ENCODE data around the gene CCNA2. TPM values are rescaled to one million over a fixed set of nuclear protein-coding genes. Genes with fewer than 3 reads are reported as not detected.

CCNA2 gene
- polyA plus RNA-seq, 2 of the 4 experiments (the other 2 are of a cell fraction), result 34.9 to 51.0 TPM

DNA sequence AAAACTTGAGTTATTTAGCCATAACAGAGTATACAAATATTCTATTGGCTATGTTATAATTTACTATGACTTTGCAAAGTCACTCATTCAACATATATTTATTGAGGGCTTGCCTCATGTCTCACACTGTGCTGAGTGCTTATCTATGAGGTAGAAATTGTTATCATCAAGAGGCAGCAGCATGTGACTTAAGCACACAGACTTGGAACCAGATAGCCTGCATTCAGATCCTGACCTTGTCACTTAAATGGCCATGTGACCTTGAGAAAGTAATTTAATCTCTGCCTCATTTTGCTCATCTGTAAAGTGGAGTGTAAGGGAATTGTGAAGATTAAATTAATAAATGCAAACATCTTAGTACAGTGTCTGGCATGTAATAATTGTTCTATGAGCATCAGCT, 32.7 kb downstream of the CCNA2 start:
- FAIRE-seq, result no peak
- no peak overlapping the region for H3K4me2 ChIP-seq
- CTCF ChIA-PET, result no interaction called here

DNA sequence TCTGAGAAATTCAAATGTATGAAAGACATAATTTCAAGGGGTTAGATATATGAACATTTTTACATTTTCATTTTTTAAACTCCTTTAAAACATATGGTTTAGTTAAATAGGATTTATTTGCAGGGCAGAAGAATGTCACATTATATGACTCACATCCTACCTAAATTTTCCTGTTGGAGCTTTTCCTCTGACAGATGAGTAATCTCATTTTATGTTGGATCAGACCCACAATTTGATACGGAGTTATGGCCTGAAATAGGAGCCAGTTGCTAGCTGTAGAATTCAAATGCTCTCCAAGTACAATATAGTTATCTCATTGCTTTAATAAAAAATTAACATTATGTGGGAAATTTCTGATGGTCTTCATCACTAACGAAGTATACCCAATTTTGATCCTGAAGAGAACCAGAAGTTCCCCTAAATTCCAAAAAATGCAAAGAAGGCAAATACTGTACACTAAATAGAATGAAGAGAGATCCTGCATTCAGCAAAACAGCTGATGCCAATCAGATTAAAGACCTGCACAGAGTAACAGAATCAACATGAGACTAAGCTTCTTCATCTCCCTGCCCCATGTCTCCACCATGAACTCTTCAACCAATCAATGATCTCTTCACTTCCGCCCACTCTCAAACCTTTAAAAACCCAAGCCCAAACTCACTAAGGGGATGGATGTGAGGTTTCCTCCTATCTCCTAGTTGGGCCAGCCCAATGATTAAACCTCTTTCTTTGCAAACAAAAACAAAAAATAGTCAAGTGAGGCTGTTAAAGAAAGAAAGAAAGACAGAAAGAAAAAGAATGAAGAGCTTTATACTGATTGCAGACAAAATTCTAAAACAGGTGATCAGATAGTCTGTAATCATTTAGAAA, 33.5 kb downstream of the CCNA2 start:
- ATAC-seq (no peak), DNase-seq (ENCODE audit: low read depth in 1 of 2, low spot score in 1 of 2) (no peak), FAIRE-seq (no peak)
- ChIA-PET POLR2A (interaction anchor here (0.8 to 2.0 kb wide), 3 partner anchors 10 to 33 kb away, joined by 3 to 7 read pairs (median 3); partner anchors contain the start of genes CCNA2 and EXOSC9), CTCF (no interaction called here)
- Histone ChIP-seq H3K27ac (peak overlapping the region in 1 of 2 experiments; percentile 53; a peak in 2 of 6 replicates), H3K4me3 (no peak overlapping the region), H3K4me2 (peak overlapping the region; percentile 16; the same call in 1 of the 3 replicates), H3K4me1 (peaks cover 29% of the 10 kb centered on the region), H3K9me3 (no peaks in the 10 kb centered on the region)
- no peak for TF ChIP-seq FOSL2 (IDR thresholded peaks at IDR 0.05)
- 0 out of 2 replicates have a peak, but pooled peaks have one; percentile 39 for TF ChIP-seq FOSL2 (CRISPR knock-in tag; IDR thresholded peaks at IDR 0.05)
- no peak for TF ChIP-seq MAFK (IDR thresholded peaks at IDR 0.05; ENCODE audit: partially characterized antibody)
- no peak for TF ChIP-seq GATA3 (IDR thresholded peaks at IDR 0.05; ENCODE audit: borderline replicate concordance)
- no peak for TF ChIP-seq EP300 (IDR thresholded peaks at IDR 0.05)
- TF ChIP-seq RCOR1 (IDR thresholded peaks at IDR 0.05; ENCODE audit: low read depth, low read length), result no peak
- 40% methylated on average over 3 of the region's 3 CpGs for WGBS (ENCODE audit: missing lambda C conversion rate)

More for the DNA sequence above, 32.7 kb downstream of the CCNA2 start:
- no peak for ATAC-seq
- Histone ChIP-seq H3K4me1 (peaks cover 21% of the 10 kb centered on the region), H3K4me3 (no peak overlapping the region), H3K27ac (no peak overlapping the region), H3K9me3 (no peaks in the 10 kb centered on the region)
- TF ChIP-seq CHD2 (IDR thresholded peaks at IDR 0.05; ENCODE audit: low read length, partially characterized antibody) (no peak), HOXB13 (CRISPR knock-in tag; IDR thresholded peaks at IDR 0.05; ENCODE audit: low read depth) (no peak), RCOR1 (IDR thresholded peaks at IDR 0.05; ENCODE audit: low read depth, low read length) (no peak), FOSL2 (IDR thresholded peaks at IDR 0.05) (no peak), FOSL2 (CRISPR knock-in tag; IDR thresholded peaks at IDR 0.05) (no peak), TFCP2L1 (CRISPR knock-in tag; IDR thresholded peaks at IDR 0.05) (no peak), HOXA7 (CRISPR knock-in tag; IDR thresholded peaks at IDR 0.05) (no peak), SMC3 (IDR thresholded peaks at IDR 0.05) (no peak), HDAC2 (IDR thresholded peaks at IDR 0.05) (no peak), CEBPB (IDR thresholded peaks at IDR 0.05) (no peak), NR3C1 (IDR thresholded peaks at IDR 0.05) (no peak), ZC3H11A (IDR thresholded peaks at IDR 0.05) (no peak), SREBF2 (IDR thresholded peaks at IDR 0.05) (no peak), RFX5 (IDR thresholded peaks at IDR 0.05) (no peak), CBX2 (IDR thresholded peaks at IDR 0.05; ENCODE audit: borderline replicate concordance, low read depth) (no peak), MAFK (IDR thresholded peaks at IDR 0.05; ENCODE audit: partially characterized antibody) (no peak)
- TF ChIP-seq, protein P1, sequence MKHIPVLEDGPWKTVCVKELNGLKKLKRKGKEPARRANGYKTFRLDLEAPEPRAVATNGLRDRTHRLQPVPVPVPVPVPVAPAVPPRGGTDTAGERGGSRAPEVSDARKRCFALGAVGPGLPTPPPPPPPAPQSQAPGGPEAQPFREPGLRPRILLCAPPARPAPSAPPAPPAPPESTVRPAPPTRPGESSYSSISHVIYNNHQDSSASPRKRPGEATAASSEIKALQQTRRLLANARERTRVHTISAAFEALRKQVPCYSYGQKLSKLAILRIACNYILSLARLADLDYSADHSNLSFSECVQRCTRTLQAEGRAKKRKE (CRISPR knock-in tag; IDR thresholded peaks at IDR 0.05; ENCODE audit: low read depth), result no peak
- TF ChIP-seq, protein P2, sequence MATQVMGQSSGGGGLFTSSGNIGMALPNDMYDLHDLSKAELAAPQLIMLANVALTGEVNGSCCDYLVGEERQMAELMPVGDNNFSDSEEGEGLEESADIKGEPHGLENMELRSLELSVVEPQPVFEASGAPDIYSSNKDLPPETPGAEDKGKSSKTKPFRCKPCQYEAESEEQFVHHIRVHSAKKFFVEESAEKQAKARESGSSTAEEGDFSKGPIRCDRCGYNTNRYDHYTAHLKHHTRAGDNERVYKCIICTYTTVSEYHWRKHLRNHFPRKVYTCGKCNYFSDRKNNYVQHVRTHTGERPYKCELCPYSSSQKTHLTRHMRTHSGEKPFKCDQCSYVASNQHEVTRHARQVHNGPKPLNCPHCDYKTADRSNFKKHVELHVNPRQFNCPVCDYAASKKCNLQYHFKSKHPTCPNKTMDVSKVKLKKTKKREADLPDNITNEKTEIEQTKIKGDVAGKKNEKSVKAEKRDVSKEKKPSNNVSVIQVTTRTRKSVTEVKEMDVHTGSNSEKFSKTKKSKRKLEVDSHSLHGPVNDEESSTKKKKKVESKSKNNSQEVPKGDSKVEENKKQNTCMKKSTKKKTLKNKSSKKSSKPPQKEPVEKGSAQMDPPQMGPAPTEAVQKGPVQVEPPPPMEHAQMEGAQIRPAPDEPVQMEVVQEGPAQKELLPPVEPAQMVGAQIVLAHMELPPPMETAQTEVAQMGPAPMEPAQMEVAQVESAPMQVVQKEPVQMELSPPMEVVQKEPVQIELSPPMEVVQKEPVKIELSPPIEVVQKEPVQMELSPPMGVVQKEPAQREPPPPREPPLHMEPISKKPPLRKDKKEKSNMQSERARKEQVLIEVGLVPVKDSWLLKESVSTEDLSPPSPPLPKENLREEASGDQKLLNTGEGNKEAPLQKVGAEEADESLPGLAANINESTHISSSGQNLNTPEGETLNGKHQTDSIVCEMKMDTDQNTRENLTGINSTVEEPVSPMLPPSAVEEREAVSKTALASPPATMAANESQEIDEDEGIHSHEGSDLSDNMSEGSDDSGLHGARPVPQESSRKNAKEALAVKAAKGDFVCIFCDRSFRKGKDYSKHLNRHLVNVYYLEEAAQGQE (IDR thresholded peaks at IDR 0.05), result no peak
- TF ChIP-seq, protein P3, sequence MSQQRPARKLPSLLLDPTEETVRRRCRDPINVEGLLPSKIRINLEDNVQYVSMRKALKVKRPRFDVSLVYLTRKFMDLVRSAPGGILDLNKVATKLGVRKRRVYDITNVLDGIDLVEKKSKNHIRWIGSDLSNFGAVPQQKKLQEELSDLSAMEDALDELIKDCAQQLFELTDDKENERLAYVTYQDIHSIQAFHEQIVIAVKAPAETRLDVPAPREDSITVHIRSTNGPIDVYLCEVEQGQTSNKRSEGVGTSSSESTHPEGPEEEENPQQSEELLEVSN (IDR thresholded peaks at IDR 0.05; ENCODE audit: borderline replicate concordance, low read depth), result no peak
- DNase-seq (ENCODE audit: low read depth in 1 of 2, low spot score in 1 of 2), result no peak
- POLR2A ChIA-PET, result interaction anchor here (2.0 kb wide), 1 partner anchor 10 kb away, joined by 7 read pairs; the partner anchor contains the start of gene EXOSC9

All from A549 (cell line).